ENCODE measurements around the gene SRC. TPM values are rescaled to one million over a fixed set of nuclear protein-coding genes. Genes with fewer than 3 reads are reported as not detected.
A peak's percentile ranks its signal among the peaks of the same experiment; 100 is the strongest.

The SRC gene
- total RNA-seq, 4 donors from 2014 or later = 17.1 to 23.7 (median 17.8) TPM

GRCh38 chr20:37299718-37300528 lies 46.0 kb upstream of the SRC start:
- peak; percentile 64 to 74 for DNase-seq
- H3K4me1 ChIP-seq = peaks cover 2 to 20% of the 10 kb centered on the region in 2 donors
- H3K36me3 ChIP-seq = peaks cover 6% of the 10 kb centered on the region in 2 donors
- H3K27ac ChIP-seq = peak overlapping the region in 1 of 3 donors; percentile 22
- no peak overlapping the region for H3K4me3 ChIP-seq (replicated peaks in 1 of 3)
- H3K9me3 ChIP-seq = no peaks in the 10 kb centered on the region
- WGBS, 2 donors = 80 to 81% methylated on average over 6 of the region's 6 CpGs
- no peaks in the 10 kb centered on the region for H3K27me3 ChIP-seq
- TF ChIP-seq POLR2A (IDR thresholded peaks at IDR 0.05) (no peak), CTCF (IDR thresholded peaks at IDR 0.05) (no peak)
- intact Hi-C loops (cut with DNase I) = no loop called here

- DNase-seq = no peak
- H3K36me3 ChIP-seq = peaks cover 6% of the 10 kb centered on the region in 2 donors
- H3K27ac ChIP-seq = no peak overlapping the region
- H3K27me3 ChIP-seq = no peaks in the 10 kb centered on the region
- peaks cover 2 to 20% of the 10 kb centered on the region in 2 donors for H3K4me1 ChIP-seq
- TF ChIP-seq POLR2A (IDR thresholded peaks at IDR 0.05) (no peak), CTCF (IDR thresholded peaks at IDR 0.05) (no peak)
- intact Hi-C loops (cut with DNase I) = no loop called here
- 95% methylated on average over 9 of the region's 9 CpGs for WGBS, 2 donors
- H3K4me3 ChIP-seq (replicated peaks in 1 of 3) = no peak overlapping the region
- no peaks in the 10 kb centered on the region for H3K9me3 ChIP-seq
Observed at GRCh38 chr20:37301120-37301519, 44.8 kb upstream of the SRC start.

- Histone ChIP-seq H3K27ac (no peak overlapping the region), H3K4me1 (peaks cover 2 to 20% of the 10 kb centered on the region in 2 donors), H3K27me3 (no peaks in the 10 kb centered on the region), H3K9me3 (no peaks in the 10 kb centered on the region), H3K4me3 (replicated peaks in 1 of 3) (no peak overlapping the region), H3K36me3 (peaks cover 6% of the 10 kb centered on the region in 2 donors)
- intact Hi-C loops (cut with DNase I) = no loop called here
- no peak for DNase-seq
- 94 to 95% methylated on average over 3 of the region's 3 CpGs for WGBS, 2 donors
- TF ChIP-seq CTCF (IDR thresholded peaks at IDR 0.05) (no peak), POLR2A (IDR thresholded peaks at IDR 0.05) (no peak)
Observed at GRCh38 chr20:37301558-37301957, 44.4 kb upstream of the SRC start.

GRCh38 chr20:37302981-37303380 lies 43.0 kb upstream of the SRC start:
- intact Hi-C loops (cut with DNase I) = no loop called here
- Histone ChIP-seq H3K27ac (peak overlapping the region in 1 of 3 donors; percentile 29), H3K36me3 (peaks cover 6% of the 10 kb centered on the region in 2 donors), H3K27me3 (no peaks in the 10 kb centered on the region), H3K9me3 (no peaks in the 10 kb centered on the region), H3K4me3 (replicated peaks in 1 of 3) (no peak overlapping the region), H3K4me1 (peaks cover 2 to 12% of the 10 kb centered on the region in 2 donors)
- WGBS, 2 donors = 63 to 72% methylated on average over 2 of the region's 2 CpGs
- TF ChIP-seq CTCF (IDR thresholded peaks at IDR 0.05) = no peak
- TF ChIP-seq POLR2A (IDR thresholded peaks at IDR 0.05) = no peak
- peak; percentile 40 to 71 for DNase-seq

GRCh38 chr20:37303637-37304036 lies 42.3 kb upstream of the SRC start:
- Histone ChIP-seq H3K27ac (no peak overlapping the region), H3K4me1 (peaks cover 5 to 19% of the 10 kb centered on the region in 2 donors), H3K4me3 (replicated peaks in 1 of 3) (no peak overlapping the region), H3K9me3 (no peaks in the 10 kb centered on the region), H3K36me3 (peaks cover 6% of the 10 kb centered on the region in 2 donors), H3K27me3 (no peaks in the 10 kb centered on the region)
- TF ChIP-seq CTCF (IDR thresholded peaks at IDR 0.05) (no peak), POLR2A (IDR thresholded peaks at IDR 0.05) (no peak)
- no peak for DNase-seq
- intact Hi-C loops (cut with DNase I) = no loop called here
- 88 to 93% methylated on average over 4 of the region's 4 CpGs for WGBS, 2 donors

Data from thyroid gland (tissue), 4 donors.